Memory B cell (primary cell): ENCODE results near the gene MAP3K3.

Experiments
- ATAC-seq: fragments of 150-1000 bp; cut with Tn5 transposase; 2 replicates; pipeline ENCODE4 v1.10.0; 2021; ENCODE audit warnings: low read depth, mild to moderate bottlenecking, moderate library complexity
- DNase-seq, 2 donors: peaks; one replicate each; pipeline ENCODE4 v3.0.0; 2022; ENCODE audit warnings: low spot score in 2 of 2
- H3K27ac Mint-ChIP-seq: one replicate; pipeline ENCODE4 v1.8.0; 2022; ENCODE audit warnings: mild to moderate bottlenecking, moderate library complexity, mixed read lengths
- H3K27me3 Mint-ChIP-seq: one replicate; pipeline ENCODE4 v1.8.0; 2022; ENCODE audit warnings: mixed read lengths
- H3K36me3 Mint-ChIP-seq: one replicate; pipeline ENCODE4 v1.8.0; 2022; ENCODE audit warnings: mild to moderate bottlenecking, mixed read lengths
- H3K4me1 Mint-ChIP-seq: one replicate; pipeline ENCODE4 v1.8.0; 2022; ENCODE audit warnings: mixed read lengths
- H3K4me3 Mint-ChIP-seq: one replicate; pipeline ENCODE4 v1.8.0; 2022; ENCODE audit warnings: mild to moderate bottlenecking, moderate library complexity, mixed read lengths
- H3K9me3 Mint-ChIP-seq: one replicate; pipeline ENCODE4 v1.8.0; 2022; ENCODE audit warnings: mixed read lengths

MAP3K3 gene

DNA sequence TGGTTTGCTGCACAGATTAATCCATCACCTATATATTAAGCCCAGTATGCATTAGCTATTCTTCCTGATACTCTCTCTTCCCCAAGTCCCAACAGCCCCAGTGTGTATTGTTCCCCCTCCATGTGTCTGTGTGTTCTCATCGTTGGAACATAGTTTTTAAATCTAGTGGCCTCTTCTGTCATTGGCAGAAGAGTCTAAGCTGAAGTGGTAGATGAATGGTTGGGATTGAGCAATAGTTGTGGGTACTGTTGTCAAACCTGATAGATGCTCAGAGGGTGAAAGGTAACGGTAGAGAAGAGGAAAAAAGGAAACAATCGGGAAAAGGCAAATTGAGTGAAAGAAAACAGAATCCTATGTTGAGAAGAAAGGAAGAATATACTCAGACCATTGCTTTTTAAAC is 29.9 kb downstream of the MAP3K3 start:
- DNase-seq, result no peak
- Mint-ChIP-seq H3K27ac (peak overlapping the region; percentile 21), H3K36me3 (peaks cover 15% of the 10 kb centered on the region), H3K9me3 (no peaks in the 10 kb centered on the region), H3K27me3 (no peaks in the 10 kb centered on the region), H3K4me3 (no peak overlapping the region), H3K4me1 (peaks cover 8% of the 10 kb centered on the region)
- ATAC-seq, result no peak

DNA sequence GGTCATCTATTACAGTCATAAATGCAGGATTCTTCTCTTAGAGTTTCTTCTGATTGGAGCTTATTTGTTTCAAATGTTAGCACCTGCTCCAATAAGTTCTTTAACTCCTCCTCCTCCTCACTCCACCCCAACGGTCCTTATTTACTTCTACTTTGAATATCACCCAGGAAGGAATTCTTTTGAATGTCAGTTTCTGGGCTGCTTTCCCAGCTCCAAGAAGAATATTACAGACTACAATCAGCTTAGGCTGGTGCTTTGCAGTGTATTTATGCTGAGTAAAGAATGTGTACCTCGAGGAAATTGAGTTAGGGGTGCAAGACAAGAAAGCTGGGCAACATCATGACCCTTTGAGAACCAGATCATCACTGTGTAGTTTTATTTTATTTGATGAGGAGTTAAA is 30.8 kb downstream of the MAP3K3 start:
- H3K36me3 Mint-ChIP-seq, result peaks cover 18% of the 10 kb centered on the region
- H3K27ac Mint-ChIP-seq, result peak overlapping the region; percentile 21
- no peak overlapping the region for H3K4me3 Mint-ChIP-seq
- H3K9me3 Mint-ChIP-seq, result no peaks in the 10 kb centered on the region
- peaks cover 7% of the 10 kb centered on the region for H3K4me1 Mint-ChIP-seq
- no peaks in the 10 kb centered on the region for H3K27me3 Mint-ChIP-seq
- ATAC-seq (no peak), DNase-seq (no peak)

DNA sequence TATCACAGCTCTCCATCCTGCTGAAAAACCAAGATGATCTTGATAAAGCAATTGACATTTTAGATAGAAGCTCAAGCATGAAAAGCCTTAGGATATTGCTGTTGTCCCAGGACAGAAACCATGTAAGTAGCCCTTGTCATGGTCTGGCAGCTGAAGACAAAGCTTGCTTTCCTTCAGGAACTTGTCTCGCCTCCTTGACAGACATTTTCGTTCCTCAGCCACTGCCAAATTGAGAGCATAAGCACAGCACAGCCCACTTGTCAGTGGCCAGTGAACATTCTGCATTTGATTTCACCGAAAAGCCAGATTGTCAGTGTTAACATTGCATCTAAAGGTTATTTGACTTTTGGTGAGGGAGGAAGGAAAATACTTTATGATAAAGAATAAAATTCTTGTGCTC is 35.6 kb downstream of the MAP3K3 start:
- no peak for DNase-seq
- Mint-ChIP-seq H3K27ac (no peak overlapping the region), H3K36me3 (peaks cover 28% of the 10 kb centered on the region), H3K9me3 (no peaks in the 10 kb centered on the region), H3K4me3 (no peak overlapping the region), H3K4me1 (peaks cover 4% of the 10 kb centered on the region), H3K27me3 (no peaks in the 10 kb centered on the region)
- ATAC-seq, result no peak

DNA sequence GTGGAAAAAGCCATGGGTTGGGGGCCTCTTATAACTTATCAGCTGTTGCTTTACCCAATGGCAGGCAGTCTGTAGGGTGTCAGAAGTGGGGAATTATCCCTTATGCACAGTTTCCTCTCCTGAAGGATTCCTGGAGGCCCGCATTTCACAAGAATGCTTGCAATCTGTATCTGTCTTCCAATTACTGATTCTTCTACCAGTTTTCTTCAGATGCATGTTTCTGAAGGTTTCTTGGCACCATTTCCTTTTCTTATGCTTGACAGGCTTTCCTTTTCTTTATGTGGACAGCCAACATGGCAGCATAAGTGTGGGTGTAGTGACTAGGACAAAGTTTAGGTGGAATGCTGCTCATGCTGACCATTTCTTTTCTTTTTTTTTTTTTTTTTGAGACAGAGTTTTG is 36.1 kb downstream of the MAP3K3 start:
- H3K4me1 Mint-ChIP-seq, result peaks cover 4% of the 10 kb centered on the region
- H3K27ac Mint-ChIP-seq, result no peak overlapping the region
- no peaks in the 10 kb centered on the region for H3K9me3 Mint-ChIP-seq
- no peak for DNase-seq
- no peaks in the 10 kb centered on the region for H3K27me3 Mint-ChIP-seq
- peaks cover 28% of the 10 kb centered on the region for H3K36me3 Mint-ChIP-seq
- H3K4me3 Mint-ChIP-seq, result no peak overlapping the region
- no peak for ATAC-seq

DNA sequence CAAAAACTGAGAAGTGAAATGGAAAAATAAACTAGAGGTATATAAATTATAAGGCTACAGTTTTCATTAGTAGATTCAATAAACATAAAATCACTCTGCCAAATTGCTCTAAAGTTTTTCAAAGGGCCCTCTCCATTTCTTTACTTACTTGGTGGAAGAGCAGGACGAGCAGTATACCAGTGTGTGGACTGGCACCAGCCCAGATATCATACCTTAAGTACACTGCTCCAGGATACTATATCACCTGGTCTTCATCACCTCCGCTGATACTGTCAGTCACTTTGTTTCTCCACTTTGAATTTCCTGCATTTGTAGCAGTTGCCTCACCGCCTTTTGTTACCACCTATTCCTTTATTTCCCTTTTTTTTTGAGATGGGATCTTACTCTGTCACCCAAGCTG is 37.6 kb downstream of the MAP3K3 start:
- ATAC-seq (no peak), DNase-seq (no peak)
- H3K9me3 Mint-ChIP-seq, result no peaks in the 10 kb centered on the region
- H3K27ac Mint-ChIP-seq, result no peak overlapping the region
- no peak overlapping the region for H3K4me3 Mint-ChIP-seq
- H3K4me1 Mint-ChIP-seq, result peaks cover 11% of the 10 kb centered on the region
- no peaks in the 10 kb centered on the region for H3K27me3 Mint-ChIP-seq
- peaks cover 28% of the 10 kb centered on the region for H3K36me3 Mint-ChIP-seq

DNA sequence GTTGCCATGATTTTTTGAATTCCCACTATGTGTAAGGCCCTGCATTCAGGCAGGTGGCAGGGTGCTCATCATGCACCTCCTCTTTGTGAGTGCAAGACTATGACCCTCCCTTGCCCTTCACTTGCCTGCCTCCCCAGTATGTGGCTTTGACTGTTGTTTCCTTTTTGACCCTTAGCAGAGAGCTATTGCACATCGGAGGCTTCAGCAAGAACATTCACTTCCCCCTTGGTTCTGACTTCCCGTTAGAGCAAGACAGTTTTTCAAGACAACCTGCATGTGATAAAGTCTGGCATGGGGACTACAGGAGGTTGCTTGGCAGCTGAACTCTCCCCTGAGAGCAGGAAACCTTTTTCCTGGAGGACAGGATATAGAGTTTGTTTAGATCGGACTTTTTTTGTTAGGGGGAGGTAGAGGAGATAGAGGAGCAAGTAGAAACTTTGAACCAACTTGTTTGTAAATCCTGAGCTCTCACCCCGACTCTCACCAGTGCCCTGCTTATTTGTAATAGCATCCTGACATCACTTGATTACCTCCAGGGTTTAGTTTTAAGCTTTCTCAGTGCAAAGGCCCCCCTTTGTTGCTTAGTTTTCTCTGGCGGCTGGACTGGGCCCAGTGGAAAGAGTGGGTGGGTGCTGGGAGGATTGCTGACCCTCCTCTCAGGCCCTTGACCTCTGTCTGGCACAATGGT is 43.5 kb downstream of the MAP3K3 start:
- H3K27me3 Mint-ChIP-seq, result no peaks in the 10 kb centered on the region
- peaks cover 34% of the 10 kb centered on the region for H3K4me1 Mint-ChIP-seq
- peaks cover 23% of the 10 kb centered on the region for H3K36me3 Mint-ChIP-seq
- ATAC-seq (peak; percentile 95), DNase-seq (peak; percentile 18 to 21)
- peak overlapping the region; percentile 50 for H3K4me3 Mint-ChIP-seq
- H3K27ac Mint-ChIP-seq, result peak overlapping the region; percentile 86
- H3K9me3 Mint-ChIP-seq, result no peaks in the 10 kb centered on the region

DNA sequence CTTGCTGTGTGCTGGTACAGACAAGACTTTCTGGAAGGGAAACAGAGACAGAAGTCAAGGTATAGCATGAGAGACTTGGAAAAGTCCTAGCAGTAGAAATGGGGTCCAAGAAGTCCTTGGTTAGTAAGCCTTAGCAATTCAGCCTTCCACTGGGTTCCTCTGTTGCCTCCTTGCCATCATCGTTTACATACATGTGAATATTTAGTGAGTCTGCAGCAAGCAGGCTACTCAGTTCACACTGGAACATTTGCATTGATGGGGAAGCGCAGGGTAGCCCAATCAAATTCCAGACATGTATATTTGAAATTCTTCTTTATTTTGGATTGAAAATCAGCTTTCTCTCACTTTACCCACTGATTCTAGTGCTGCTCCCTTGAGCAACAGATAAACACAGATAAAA is 50.6 kb downstream of the MAP3K3 start:
- H3K27me3 Mint-ChIP-seq, result no peaks in the 10 kb centered on the region
- H3K36me3 Mint-ChIP-seq, result peaks cover 29% of the 10 kb centered on the region
- no peaks in the 10 kb centered on the region for H3K9me3 Mint-ChIP-seq
- peaks cover 18% of the 10 kb centered on the region for H3K4me1 Mint-ChIP-seq
- ATAC-seq, result no peak
- H3K4me3 Mint-ChIP-seq, result no peak overlapping the region
- no peak for DNase-seq
- peak overlapping the region; percentile 0 for H3K27ac Mint-ChIP-seq

DNA sequence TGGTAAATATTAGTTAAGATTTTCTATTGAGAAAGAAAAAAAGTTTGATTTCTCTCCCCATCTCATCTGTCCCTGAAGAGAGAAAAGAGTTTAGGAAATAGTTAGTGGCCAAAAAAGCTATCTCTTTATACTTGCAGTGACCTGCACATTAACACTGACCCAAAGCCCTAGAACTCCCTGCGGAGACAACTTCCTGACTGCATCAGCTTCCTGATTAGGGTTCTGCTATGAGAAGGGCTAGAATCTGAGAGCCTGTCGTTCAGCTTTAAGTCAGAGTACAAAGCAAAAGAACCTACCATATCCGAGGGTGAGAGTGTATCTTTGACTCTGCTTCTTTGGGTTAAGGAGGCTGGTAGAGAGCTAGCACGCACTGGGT is 53.0 kb downstream of the MAP3K3 start:
- no peak overlapping the region for H3K4me3 Mint-ChIP-seq
- no peaks in the 10 kb centered on the region for H3K9me3 Mint-ChIP-seq
- ATAC-seq, result no peak
- no peak overlapping the region for H3K27ac Mint-ChIP-seq
- H3K36me3 Mint-ChIP-seq, result peaks cover 26% of the 10 kb centered on the region
- peaks cover 13% of the 10 kb centered on the region for H3K4me1 Mint-ChIP-seq
- DNase-seq, result no peak
- no peaks in the 10 kb centered on the region for H3K27me3 Mint-ChIP-seq

DNA sequence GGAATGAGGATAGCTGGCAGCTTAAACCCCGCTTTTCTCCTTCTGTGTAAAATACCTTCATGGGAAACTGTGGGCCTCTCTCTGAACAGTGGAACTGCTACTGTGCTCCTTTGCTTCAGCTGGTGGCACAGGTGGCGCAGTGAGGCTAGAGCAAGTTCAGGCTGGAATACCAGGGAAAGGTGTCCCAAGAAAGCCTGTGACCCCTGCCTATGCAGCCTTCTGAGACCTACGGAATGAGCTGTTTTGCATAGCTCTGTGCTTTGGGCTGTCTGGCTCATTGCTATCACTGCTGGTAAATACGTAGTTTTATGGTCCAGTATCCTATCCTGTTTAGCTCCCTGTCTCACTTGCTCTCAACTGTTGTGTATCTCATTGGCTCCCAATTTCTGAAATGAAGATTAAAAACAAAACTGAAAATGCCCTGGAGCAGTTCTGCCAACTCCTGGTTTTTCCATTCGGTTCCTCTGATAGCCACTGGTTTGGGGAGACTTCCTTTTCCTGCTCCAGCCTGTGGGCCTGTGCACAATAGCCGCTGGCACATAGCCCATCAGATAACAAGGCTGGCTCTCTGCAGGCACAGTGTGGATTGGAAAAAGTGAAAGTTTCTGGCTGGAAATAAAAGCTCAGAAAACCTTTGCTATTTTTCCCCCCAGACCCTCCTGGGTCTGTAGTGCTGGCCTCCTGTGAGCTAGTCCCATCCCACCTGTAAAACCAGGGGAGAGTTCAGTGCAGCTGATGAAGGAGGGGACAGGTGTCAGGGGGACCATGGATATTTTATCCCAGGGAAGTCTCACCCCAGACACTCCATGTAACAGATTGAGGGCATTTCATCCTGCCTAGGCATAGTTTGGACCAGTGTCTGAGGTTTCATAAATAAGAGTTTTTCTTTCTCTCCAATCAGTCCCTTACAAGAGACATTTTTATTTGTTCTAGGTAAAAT is 53.7 kb downstream of the MAP3K3 start:
- ATAC-seq (no peak), DNase-seq (no peak)
- Mint-ChIP-seq H3K27ac (no peak overlapping the region), H3K36me3 (peaks cover 22% of the 10 kb centered on the region), H3K4me1 (peaks cover 10% of the 10 kb centered on the region), H3K27me3 (no peaks in the 10 kb centered on the region), H3K4me3 (no peak overlapping the region), H3K9me3 (no peaks in the 10 kb centered on the region)

DNA sequence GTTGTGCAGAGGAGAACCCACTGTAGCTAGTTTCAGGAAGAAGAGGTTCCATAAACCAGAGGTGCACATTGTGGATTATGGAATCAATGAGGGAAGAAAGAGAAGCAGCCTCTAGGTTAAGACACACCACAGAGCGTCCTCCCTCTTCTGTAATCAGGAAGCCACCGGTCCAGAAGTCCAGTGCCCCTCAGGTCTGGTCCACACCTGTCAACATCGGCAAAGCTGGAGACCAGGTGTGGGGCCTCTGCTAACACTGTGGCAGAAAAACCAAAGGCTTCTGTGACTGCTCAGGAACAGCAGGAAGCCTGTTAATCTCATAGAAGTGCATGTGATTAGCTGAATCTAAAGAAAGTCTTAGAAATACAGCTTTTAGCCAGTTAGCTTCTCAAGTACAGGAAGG is 54.4 kb downstream of the MAP3K3 start:
- H3K27me3 Mint-ChIP-seq, result no peaks in the 10 kb centered on the region
- no peak overlapping the region for H3K27ac Mint-ChIP-seq
- H3K4me1 Mint-ChIP-seq, result peaks cover 10% of the 10 kb centered on the region
- DNase-seq (no peak), ATAC-seq (no peak)
- H3K36me3 Mint-ChIP-seq, result peaks cover 24% of the 10 kb centered on the region
- no peaks in the 10 kb centered on the region for H3K9me3 Mint-ChIP-seq
- no peak overlapping the region for H3K4me3 Mint-ChIP-seq

DNA sequence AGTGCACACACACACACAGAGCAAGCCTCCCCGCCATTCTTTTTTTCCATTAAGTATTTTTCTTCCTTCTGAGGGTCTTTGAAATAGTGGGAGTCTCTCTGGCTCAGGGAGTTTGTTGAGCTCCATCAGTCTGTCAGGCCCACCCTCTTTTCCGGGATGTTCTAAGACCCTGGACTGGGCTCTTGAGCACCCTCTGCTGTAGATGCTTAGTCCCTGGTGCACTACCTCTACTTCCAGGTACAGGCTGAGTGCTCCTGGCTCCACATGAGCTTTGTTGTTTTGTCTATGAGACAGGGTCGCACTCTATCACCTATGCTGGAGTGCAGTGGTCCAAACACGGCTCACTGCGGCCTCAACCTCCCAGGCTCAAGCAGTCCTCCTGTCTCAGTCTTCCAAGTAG is 57.0 kb downstream of the MAP3K3 start:
- no peak for ATAC-seq
- Mint-ChIP-seq H3K27ac (no peak overlapping the region), H3K9me3 (no peaks in the 10 kb centered on the region), H3K4me3 (no peak overlapping the region), H3K36me3 (peaks cover 29% of the 10 kb centered on the region), H3K4me1 (peaks cover 11% of the 10 kb centered on the region), H3K27me3 (no peaks in the 10 kb centered on the region)
- no peak for DNase-seq

DNA sequence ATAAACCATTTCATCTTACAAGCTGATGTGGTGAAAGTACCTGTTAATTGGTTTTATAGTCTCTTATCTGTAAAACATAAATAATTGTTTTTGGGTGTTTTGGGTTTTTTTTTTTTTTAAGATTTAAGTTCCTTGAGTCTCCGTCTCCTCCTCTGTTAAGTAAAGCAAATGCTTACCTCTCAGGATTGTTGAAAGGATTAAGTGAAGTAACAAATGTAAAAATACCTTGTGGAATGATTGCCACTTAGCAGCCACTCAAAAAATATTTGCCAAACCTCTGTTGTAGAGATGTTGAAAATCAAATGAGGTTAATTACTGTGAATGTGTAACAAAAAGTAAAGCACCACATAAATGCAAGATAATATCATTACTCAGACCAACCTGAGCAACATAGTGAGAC is 58.5 kb downstream of the MAP3K3 start:
- peaks cover 4% of the 10 kb centered on the region for H3K4me1 Mint-ChIP-seq
- H3K27me3 Mint-ChIP-seq, result no peaks in the 10 kb centered on the region
- no peak overlapping the region for H3K4me3 Mint-ChIP-seq
- ATAC-seq, result no peak
- no peak overlapping the region for H3K27ac Mint-ChIP-seq
- peaks cover 29% of the 10 kb centered on the region for H3K36me3 Mint-ChIP-seq
- DNase-seq, result no peak
- no peaks in the 10 kb centered on the region for H3K9me3 Mint-ChIP-seq

DNA sequence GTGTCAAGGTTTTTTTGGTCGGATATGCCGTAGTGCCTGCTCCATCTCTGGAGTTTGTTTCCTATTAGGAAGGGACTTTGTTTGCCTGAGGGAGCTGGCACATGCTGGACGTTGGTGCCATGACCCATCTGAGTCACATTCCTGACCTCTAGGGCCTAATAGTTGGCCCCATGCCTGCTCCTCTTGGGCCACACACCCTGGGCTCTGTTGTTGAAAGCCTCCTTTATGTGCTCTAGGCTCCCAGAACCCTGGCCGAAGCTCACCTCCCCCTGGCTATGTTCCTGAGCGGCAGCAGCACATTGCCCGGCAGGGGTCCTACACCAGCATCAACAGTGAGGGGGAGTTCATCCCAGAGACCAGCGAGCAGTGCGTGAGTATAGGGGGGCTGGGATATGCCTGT is 59.3 kb downstream of the MAP3K3 start:
- Mint-ChIP-seq H3K36me3 (peaks cover 31% of the 10 kb centered on the region), H3K27ac (no peak overlapping the region)

DNA sequence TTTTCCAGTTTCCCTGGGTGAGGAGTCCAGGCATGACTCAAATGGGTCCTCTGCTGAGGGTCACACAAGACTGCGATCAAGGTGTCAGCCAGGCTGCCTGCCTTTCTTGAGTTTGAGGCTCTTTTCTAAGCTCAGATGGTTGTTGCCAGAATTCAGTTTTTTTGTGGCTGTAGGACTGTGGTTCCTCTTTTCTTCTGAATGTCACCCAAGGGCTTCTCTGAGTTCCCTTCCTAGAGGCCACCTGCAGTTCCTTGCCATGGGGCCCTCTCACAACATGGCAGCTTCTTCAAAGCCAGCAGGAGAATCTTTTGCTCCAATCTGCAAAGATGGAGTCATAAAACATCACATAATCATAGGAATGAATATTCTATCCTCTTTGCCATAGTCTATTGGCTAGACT is 60.2 kb downstream of the MAP3K3 start:
- no peak overlapping the region for H3K27ac Mint-ChIP-seq

More for the DNA sequence above, 59.3 kb downstream of the MAP3K3 start:
- no peak for ATAC-seq
- DNase-seq, result no peak
- no peak overlapping the region for H3K4me3 Mint-ChIP-seq
- no peaks in the 10 kb centered on the region for H3K27me3 Mint-ChIP-seq
- H3K4me1 Mint-ChIP-seq, result peaks cover 2% of the 10 kb centered on the region
- H3K9me3 Mint-ChIP-seq, result no peaks in the 10 kb centered on the region

More for the DNA sequence above, 60.2 kb downstream of the MAP3K3 start:
- no peak for ATAC-seq
- DNase-seq, result no peak
- Mint-ChIP-seq H3K4me3 (no peak overlapping the region), H3K27me3 (no peaks in the 10 kb centered on the region), H3K36me3 (peaks cover 31% of the 10 kb centered on the region), H3K9me3 (no peaks in the 10 kb centered on the region), H3K4me1 (peaks cover 2% of the 10 kb centered on the region)
